ENCODE results near the gene SIVA1.
"Not testable (repeated sequence)": the region's sequence is repeated elsewhere in the genome, so short reads cannot be mapped to it uniquely, and the experiment has no call there.

Gene SIVA1

GRCh38 chr14:104749111-104749649, 3.8 kb upstream of the SIVA1 start:
- Histone ChIP-seq H2AFZ (ENCODE audit: low read depth, low read length, severe bottlenecking) (no peak overlapping the region), H3K9me2 (replicated peaks; ENCODE audit: insufficient read depth, low read length) (no peaks in the 10 kb centered on the region), H4K20me1 (ENCODE audit: low read depth, low read length) (no peaks in the 10 kb centered on the region; the same call in 1 of the 2 replicates), H3K9ac (ENCODE audit: low read length) (no peak overlapping the region), H3K4me3 (ENCODE audit: insufficient read depth, low read length, poor library complexity, severe bottlenecking) (no peak overlapping the region), H3K4me2 (ENCODE audit: low read depth, low read length, poor library complexity, severe bottlenecking) (no peak overlapping the region), H3K27me3 (ENCODE audit: low read length) (no peaks in the 10 kb centered on the region), H3K9me3 (ENCODE audit: insufficient read depth, low read length) (no peaks in the 10 kb centered on the region), H3F3A (ENCODE audit: insufficient read depth) (no peaks in the 10 kb centered on the region), H3K36me3 (ENCODE audit: low read length) (no peaks in the 10 kb centered on the region), H3K27ac (ENCODE audit: low read depth, low read length) (no peak overlapping the region), H3K79me2 (ENCODE audit: insufficient read depth, low read length) (peaks cover 12% of the 10 kb centered on the region)
- TF ChIP-seq CTCF (IDR thresholded peaks at IDR 0.05; ENCODE audit: insufficient read depth, low read length, poor library complexity, severe bottlenecking), result no peak
- no peak for TF ChIP-seq EZH2phosphoT487 (conservative IDR thresholded peaks at IDR 0.05; ENCODE audit: low read length)

- Histone ChIP-seq H3K9me2 (replicated peaks; ENCODE audit: insufficient read depth, low read length) (no peaks in the 10 kb centered on the region), H4K20me1 (ENCODE audit: low read depth, low read length) (no peaks in the 10 kb centered on the region; the same call in 1 of the 2 replicates), H3K9me3 (ENCODE audit: insufficient read depth, low read length) (no peaks in the 10 kb centered on the region), H3K4me3 (ENCODE audit: insufficient read depth, low read length, poor library complexity, severe bottlenecking) (no peak overlapping the region), H3K9ac (ENCODE audit: low read length) (no peak overlapping the region), H3K4me2 (ENCODE audit: low read depth, low read length, poor library complexity, severe bottlenecking) (no peak overlapping the region), H3K36me3 (ENCODE audit: low read length) (no peaks in the 10 kb centered on the region), H2AFZ (ENCODE audit: low read depth, low read length, severe bottlenecking) (no peak overlapping the region), H3K79me2 (ENCODE audit: insufficient read depth, low read length) (peaks cover 22% of the 10 kb centered on the region), H3F3A (ENCODE audit: insufficient read depth) (no peaks in the 10 kb centered on the region), H3K27me3 (ENCODE audit: low read length) (no peaks in the 10 kb centered on the region), H3K27ac (ENCODE audit: low read depth, low read length) (no peak overlapping the region)
- TF ChIP-seq EZH2phosphoT487 (conservative IDR thresholded peaks at IDR 0.05; ENCODE audit: low read length), result no peak
- TF ChIP-seq CTCF (IDR thresholded peaks at IDR 0.05; ENCODE audit: insufficient read depth, low read length, poor library complexity, severe bottlenecking), result no peak
Measured at GRCh38 chr14:104750056-104750752, 2.7 kb upstream of the SIVA1 start.

GRCh38 chr14:104750753-104751057, 2.2 kb upstream of the SIVA1 start:
- not testable (repeated sequence) for H2AFZ ChIP-seq (ENCODE audit: low read depth, low read length, severe bottlenecking); H3F3A ChIP-seq (ENCODE audit: insufficient read depth); H3K9me3 ChIP-seq (ENCODE audit: insufficient read depth, low read length); H3K9ac ChIP-seq (ENCODE audit: low read length); H3K4me3 ChIP-seq (ENCODE audit: insufficient read depth, low read length, poor library complexity, severe bottlenecking); H3K27ac ChIP-seq (ENCODE audit: low read depth, low read length); H3K9me2 ChIP-seq (replicated peaks; ENCODE audit: insufficient read depth, low read length); H3K27me3 ChIP-seq (ENCODE audit: low read length); H3K4me2 ChIP-seq (ENCODE audit: low read depth, low read length, poor library complexity, severe bottlenecking); H4K20me1 ChIP-seq (ENCODE audit: low read depth, low read length); H3K36me3 ChIP-seq (ENCODE audit: low read length)
- H3K79me2 ChIP-seq (ENCODE audit: insufficient read depth, low read length), result peaks cover 27% of the 10 kb centered on the region

Measured in SU-DHL-6 (cell line).